HUDEP-2 (cell line): ENCODE data around the gene KRTAP5-1.
"Not testable (repeated sequence)": the region's sequence is repeated elsewhere in the genome, so short reads cannot be mapped to it uniquely, and the experiment has no call there.

Experiments
- DNase-seq, 76 experiments: peaks; one replicate each; lab custom pipeline; 2025; ENCODE audit not compliant: unreplicated experiment in 76 of 76; lab: John Stamatoyannopoulos, UW

Gene KRTAP5-1

DNA sequence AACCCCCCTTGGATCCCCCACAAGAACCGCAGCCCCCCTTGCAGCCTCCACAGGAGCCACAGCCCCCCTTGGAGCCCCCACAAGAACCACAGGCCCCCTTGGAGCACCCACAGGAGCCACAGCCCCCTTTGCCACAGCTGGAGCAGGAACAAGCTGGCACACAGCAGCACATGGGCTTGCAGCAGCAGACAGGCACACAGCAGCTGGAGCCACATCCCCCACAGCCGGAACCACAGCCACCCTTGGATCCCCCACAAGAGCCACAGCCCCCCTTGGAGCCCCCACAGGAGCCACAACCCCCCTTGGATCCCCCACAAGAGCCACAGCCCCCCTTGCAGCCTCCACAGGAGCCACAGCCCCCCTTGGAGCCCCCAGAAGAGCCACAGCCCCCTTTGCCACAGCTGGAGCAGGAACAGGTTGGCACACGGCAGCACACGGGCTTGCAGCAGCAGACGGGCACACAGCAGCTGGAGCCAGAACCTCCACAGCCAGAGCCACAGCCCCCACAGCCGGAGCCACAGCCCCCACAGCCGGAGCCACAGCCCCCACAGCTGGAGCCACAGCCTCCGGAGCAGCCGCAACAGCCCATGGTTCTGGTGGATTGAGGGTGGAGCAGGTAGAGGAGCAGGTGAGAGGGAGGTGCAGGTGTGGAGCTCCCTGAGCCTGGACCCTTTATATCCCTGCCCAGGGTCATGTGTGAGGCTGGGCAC is at the start of gene KRTAP5-1:
Gene KRTAP5-1, minus strand, starts transcription at position 623 of the 710 bp plus-strand sequence. Its CDS starts 34 bp downstream, at position 589.
- not testable (repeated sequence) for DNase-seq

- no peak for DNase-seq
Measured at GRCh38 chr11:1633864-1634263, 48.8 kb upstream of the KRTAP5-1 start.

DNA sequence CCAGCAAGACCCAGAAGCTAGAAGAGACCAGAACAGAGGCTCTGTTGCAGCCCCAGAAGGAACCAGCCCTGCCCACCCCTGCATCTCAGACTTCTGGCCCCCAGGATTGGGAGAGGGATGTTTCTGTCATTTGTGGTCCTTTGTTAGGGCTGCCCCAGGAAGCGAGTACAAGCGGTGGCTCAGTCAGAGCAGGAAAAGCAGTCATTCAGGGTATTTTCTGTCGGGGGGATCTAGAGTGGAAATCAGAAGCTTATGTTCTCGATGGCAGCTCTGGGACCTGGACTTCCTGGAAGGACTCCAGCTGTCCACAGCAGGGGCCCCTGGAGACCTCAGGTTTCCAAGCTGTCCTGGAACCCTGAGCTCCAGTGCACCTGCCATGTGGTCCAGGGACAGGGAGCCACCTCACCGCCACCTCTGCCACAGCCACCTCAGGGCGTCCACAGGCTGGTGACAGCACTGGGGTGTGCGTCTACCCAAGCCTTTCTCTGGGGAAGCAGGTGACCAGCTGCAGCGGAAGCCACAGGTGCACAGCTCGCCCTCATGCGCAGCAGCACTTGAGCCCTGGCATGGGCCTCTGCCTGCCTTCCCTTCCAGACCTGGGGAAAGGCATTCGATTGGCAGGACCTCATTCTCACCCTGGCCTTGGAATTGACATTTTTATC is 47.1 kb upstream of the KRTAP5-1 start:
- no peak for DNase-seq

GRCh38 chr11:1631066-1631568 is 46.0 kb upstream of the KRTAP5-1 start:
- DNase-seq: no peak

DNA sequence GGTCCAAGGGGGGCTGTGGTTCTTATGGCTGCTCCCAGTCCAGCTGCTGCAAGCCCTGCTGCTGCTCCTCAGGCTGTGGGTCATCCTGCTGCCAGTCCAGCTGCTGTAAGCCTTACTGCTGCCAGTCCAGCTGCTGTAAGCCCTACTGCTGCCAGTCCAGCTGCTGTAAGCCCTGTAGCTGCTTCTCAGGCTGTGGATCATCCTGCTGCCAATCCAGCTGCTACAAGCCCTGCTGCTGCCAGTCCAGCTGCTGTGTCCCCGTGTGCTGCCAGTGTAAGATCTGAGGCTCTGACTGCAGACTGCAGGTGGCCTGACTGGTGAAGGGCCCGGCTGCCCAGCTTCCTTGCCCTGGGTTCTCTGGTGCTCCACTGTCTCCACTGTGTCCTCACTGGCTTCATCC is 45.2 kb upstream of the KRTAP5-1 start:
- no peak for DNase-seq

GRCh38 chr11:1629326-1630185 is 44.5 kb upstream of the KRTAP5-1 start, which contains the start of gene KRTAP5-5:
TSS of gene KRTAP5-5 (plus strand) at chr11:1629775. CDS start at chr11:1629841, 66 bp downstream.
- no peak for DNase-seq

GRCh38 chr11:1628506-1629325 is 43.6 kb upstream of the KRTAP5-1 start:
- peak in 28 of 76 experiments; percentile 0 to 53 (median 17) for DNase-seq

DNA sequence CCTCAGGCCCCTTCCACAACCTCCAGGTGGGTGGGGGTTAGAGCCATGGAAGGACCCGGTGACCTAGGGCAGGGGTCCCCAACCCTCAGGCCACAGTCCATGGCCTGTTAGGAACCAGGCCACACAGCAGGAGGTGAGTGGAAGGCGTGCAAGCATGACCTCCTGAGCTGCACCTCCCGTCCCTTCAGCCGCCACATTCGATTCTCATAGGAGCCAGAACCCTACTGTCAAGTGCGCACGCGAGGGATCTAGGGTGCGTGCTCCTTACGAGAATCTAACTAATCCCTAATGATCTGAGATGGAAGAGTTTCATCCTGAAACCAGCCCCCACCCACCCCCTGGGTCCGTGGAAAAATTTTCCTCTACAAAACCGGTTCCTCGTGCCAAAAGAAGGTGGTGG is 40.5 kb upstream of the KRTAP5-1 start:
- no peak for DNase-seq

- no peak for DNase-seq
Measured at GRCh38 chr11:1624621-1625020, 39.5 kb upstream of the KRTAP5-1 start.

DNA sequence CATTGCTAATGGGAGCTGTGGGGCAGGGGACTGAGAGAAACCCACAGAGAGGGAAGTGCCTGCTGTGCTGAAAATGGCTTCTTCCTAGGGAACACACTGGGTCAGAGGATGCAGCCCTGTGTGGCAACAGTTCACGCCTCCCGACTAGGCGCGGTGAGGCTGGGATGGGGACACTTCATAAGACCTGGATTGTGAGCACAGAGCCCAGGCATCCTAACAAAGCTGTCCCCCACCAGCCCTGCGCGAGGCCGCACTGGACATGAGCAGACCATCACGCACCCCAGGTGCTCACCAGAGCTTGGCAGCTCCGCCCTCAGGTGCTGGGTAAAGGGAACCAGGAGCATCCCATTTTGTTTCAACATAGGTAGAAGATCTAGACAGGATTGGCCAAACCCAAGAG is 38.6 kb upstream of the KRTAP5-1 start:
- no peak for DNase-seq

DNA sequence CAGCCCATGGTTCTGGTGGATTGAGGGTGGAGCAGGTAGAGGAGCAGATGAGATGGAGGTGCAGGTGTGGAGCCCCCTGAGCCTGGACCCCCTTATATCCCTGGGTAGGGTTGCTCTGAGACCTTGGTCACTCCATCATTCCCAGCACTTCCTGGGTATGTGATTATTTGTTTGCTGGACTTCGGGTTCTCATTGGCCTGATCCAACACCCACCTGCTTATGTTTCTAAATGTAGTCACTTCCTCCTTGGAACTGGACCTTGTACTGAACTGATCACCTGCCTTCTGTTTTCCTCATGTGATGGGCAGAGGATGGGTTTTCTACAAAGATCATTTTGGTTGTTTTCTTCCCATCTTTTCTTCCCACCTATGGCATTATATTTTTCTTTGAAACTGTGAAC is 37.0 kb upstream of the KRTAP5-1 start, which contains the start of gene KRTAP5-4:
Gene KRTAP5-4, minus strand, starts transcription at position 53 of the 400 bp plus-strand sequence. Its CDS starts 45 bp downstream, at position 8.
- no peak for DNase-seq

DNA sequence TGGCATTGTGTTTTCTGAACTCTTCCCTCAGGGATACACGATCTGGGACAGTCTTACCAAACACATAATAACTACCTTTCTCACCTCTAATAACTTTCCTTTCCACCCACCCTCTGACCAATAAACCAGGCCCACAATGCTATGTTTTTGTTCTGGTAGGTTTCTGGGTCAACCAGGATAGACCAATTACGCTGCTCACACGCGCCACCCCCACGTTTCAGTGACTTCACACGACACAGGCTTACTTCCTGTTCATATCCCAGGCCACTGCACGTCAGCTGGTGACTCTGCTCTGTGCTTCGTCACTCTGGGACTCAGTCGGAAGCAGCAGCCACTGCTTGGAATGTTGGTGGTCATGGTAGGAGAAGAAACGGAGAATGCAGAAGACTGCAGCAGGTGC is 34.4 kb upstream of the KRTAP5-1 start:
- no peak for DNase-seq

GRCh38 chr11:1618231-1618630 is 33.1 kb upstream of the KRTAP5-1 start:
- DNase-seq: no peak

DNA sequence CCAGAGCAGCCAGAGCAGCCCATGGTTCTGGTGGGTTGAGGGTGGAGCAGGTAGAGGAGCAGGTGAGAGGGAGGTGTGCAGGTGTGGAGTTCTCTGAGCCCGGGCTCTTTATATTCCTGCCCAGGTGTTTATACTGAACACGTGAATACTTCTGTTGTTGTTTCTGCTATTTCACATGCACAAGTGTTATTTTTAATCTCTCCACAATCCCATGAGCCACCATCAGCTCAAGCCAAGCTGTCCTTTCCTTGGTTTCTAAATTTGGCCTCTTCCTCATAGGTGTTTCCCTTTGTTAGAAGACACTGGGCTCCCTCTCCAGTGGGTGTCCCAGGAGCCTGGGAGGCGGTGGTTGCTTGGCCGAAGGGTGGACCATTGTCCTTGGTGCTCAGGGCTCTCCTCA is 23.3 kb upstream of the KRTAP5-1 start, which contains the start of gene KRTAP5-3:
Gene KRTAP5-3, minus strand, starts transcription at position 101 of the 400 bp plus-strand sequence. Its CDS starts 78 bp downstream, at position 23.
- DNase-seq: no peak

DNA sequence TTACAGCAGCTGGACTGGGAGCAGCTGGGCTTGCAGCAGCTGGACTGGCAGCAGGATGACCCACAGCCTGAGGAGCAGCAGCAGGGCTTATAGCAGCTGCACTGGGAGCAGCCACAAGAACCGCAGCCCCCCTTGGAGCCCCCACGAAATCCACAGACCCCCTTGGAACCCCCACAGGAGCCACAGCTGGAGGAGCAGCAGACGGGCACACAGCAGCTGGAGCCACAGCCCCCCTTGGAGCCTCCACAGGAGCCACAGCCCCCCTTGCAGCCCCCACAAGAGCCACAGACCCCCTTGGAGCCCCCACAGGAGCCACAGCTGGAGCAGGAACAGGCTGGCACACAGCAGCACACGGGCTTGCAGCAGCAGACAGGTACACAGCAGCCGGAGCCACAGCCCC is 22.8 kb upstream of the KRTAP5-1 start:
- DNase-seq: not testable (repeated sequence)

DNA sequence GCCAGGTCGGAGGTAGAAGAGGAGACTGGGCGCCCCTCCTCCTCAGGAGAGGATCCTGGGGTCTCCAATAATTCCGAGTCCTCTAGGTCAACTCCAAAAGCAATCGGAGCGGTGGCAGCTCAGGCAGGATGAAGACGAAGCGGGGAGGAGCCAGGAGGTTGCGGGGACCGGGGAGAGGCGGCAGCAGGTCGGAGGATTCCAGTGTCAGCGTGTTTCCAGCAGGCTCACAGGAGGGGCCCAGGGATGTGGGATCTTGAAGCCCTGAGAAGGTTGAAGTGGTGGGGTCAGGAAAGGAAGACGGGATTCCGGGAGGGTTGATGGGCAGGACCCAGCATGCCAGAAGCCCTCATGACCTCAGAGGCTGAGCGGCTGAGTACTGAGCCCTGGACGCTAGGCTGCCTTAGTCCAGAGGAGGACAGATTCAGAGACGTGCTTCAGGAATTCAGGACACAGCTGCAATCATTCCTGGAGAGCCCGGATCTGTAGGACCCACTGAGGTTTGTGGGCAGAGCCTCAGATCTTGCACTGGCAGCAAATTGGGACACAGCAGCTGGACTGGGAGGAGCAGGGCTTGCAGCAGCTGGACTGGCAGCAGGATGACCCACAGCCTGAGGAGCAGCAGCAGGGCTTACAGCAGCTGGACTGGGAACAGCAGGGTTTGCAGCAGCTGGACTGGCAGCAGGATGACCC is 22.2 kb upstream of the KRTAP5-1 start:
- not testable (repeated sequence) for DNase-seq

GRCh38 chr11:1605923-1606322 is 20.8 kb upstream of the KRTAP5-1 start:
- DNase-seq: not testable (repeated sequence)

DNA sequence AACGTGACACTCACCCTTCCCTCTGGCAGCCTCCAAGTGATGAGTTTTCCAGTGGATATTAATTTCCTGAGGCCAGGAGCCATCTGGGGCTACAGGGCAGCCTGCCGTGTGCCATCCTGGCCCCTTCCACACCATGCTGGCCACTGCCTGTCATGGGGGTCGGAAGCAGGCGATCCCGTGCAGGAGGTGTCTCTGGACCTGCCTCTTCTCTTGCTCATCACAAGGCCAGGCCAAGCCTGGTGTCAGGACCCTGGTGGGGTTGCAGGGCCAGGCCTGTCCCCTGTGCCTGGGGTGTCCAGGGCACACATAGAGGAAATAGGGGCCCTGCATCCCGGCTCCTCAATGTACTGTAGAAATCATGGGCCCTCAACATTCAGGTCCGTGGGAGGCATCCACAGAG is 19.6 kb upstream of the KRTAP5-1 start:
- no peak for DNase-seq

GRCh38 chr11:1604181-1604580 is 19.1 kb upstream of the KRTAP5-1 start:
- no peak for DNase-seq
